ENCODE data around the gene UFD1. TPM values are rescaled to one million over a fixed set of nuclear protein-coding genes. Genes with fewer than 3 reads are reported as not detected.

Gene UFD1
- total RNA-seq, 1 donor from 2014 or later = 75.8 TPM

DNA sequence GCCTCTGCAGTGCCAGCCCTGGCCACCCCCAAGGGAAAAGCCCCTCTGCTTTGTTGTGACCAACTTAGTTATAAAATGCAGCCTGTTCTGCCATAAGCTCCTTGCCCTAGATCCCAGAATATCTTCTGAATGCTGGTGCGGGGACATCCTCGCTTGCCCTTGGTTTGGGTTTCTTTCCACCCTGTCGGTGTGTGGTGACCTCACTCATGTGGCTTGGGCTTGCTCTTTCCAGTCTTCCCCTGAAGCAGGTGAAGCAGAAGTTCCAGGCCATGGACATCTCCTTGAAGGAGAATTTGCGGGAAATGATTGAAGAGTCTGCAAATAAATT is 28.5 kb upstream of the UFD1 start:
- H3K27ac Mint-ChIP-seq (ENCODE audit: unreplicated experiment) = no peak overlapping the region
- H3K9me3 Mint-ChIP-seq (ENCODE audit: low read depth) = no peaks in the 10 kb centered on the region
- TF ChIP-seq, protein P1, sequence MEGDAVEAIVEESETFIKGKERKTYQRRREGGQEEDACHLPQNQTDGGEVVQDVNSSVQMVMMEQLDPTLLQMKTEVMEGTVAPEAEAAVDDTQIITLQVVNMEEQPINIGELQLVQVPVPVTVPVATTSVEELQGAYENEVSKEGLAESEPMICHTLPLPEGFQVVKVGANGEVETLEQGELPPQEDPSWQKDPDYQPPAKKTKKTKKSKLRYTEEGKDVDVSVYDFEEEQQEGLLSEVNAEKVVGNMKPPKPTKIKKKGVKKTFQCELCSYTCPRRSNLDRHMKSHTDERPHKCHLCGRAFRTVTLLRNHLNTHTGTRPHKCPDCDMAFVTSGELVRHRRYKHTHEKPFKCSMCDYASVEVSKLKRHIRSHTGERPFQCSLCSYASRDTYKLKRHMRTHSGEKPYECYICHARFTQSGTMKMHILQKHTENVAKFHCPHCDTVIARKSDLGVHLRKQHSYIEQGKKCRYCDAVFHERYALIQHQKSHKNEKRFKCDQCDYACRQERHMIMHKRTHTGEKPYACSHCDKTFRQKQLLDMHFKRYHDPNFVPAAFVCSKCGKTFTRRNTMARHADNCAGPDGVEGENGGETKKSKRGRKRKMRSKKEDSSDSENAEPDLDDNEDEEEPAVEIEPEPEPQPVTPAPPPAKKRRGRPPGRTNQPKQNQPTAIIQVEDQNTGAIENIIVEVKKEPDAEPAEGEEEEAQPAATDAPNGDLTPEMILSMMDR (IDR thresholded peaks at IDR 0.05) = no peak
- H3K4me1 Mint-ChIP-seq (ENCODE audit: low read depth) = no peaks in the 10 kb centered on the region
- H3K4me3 Mint-ChIP-seq (ENCODE audit: unreplicated experiment) = no peak overlapping the region
- DNase-seq (ENCODE audit: low spot score) = no peak
- no peaks in the 10 kb centered on the region for H3K36me3 Mint-ChIP-seq (ENCODE audit: low read depth)
- no peaks in the 10 kb centered on the region for H3K27me3 Mint-ChIP-seq (ENCODE audit: low read depth)

DNA sequence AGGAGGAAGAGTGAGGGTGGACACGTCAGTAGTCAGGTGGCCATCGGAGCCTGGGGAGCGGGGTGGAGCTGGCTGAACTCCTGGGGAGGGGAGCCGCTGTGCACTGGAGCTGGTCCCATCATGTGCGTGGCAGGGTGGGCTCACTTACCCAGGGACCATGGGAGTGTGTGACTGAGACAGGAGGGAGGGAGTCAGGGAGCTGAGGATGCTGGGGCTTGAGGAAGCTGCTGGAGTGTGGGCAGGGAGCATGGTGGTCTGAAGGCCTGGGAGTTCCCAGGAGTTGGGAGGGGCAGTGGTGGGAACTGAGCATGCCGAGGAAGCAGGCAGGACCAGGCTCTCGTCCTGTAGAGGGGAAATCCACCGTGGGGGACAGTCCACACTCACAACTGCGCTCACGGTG is 27.2 kb upstream of the UFD1 start:
- TF ChIP-seq, protein P1 (IDR thresholded peaks at IDR 0.05) = no peak
- Mint-ChIP-seq H3K9me3 (ENCODE audit: low read depth) (no peaks in the 10 kb centered on the region), H3K27ac (ENCODE audit: unreplicated experiment) (no peak overlapping the region), H3K27me3 (ENCODE audit: low read depth) (no peaks in the 10 kb centered on the region), H3K36me3 (ENCODE audit: low read depth) (no peaks in the 10 kb centered on the region), H3K4me3 (ENCODE audit: unreplicated experiment) (no peak overlapping the region), H3K4me1 (ENCODE audit: low read depth) (no peaks in the 10 kb centered on the region)
- peak; percentile 84 for DNase-seq (ENCODE audit: low spot score)

DNA sequence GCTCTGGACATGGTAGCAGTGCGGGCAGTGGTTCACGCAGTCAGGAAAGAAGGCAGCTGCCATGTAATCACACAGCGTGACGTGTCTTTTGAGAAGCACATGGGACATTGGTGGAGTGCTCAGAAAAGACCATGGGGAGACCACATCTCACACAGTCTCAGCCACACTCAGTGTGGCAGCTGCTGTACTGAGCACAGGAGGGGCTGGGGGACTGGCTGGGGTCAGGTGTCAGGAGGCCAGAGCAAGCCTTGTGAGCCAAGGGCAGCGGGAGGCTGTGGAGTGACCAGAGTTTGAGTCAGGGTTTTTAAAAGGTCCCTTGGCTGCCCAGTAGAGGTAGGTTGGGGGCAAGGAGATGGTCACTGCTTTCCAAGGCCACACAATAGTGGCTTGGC is 26.7 kb upstream of the UFD1 start:
- Mint-ChIP-seq H3K4me1 (ENCODE audit: low read depth) (no peaks in the 10 kb centered on the region), H3K4me3 (ENCODE audit: unreplicated experiment) (no peak overlapping the region), H3K9me3 (ENCODE audit: low read depth) (no peaks in the 10 kb centered on the region), H3K27ac (ENCODE audit: unreplicated experiment) (no peak overlapping the region), H3K27me3 (ENCODE audit: low read depth) (no peaks in the 10 kb centered on the region), H3K36me3 (ENCODE audit: low read depth) (no peaks in the 10 kb centered on the region)
- DNase-seq (ENCODE audit: low spot score) = peak; percentile 39
- TF ChIP-seq, protein P1 (IDR thresholded peaks at IDR 0.05) = no peak

DNA sequence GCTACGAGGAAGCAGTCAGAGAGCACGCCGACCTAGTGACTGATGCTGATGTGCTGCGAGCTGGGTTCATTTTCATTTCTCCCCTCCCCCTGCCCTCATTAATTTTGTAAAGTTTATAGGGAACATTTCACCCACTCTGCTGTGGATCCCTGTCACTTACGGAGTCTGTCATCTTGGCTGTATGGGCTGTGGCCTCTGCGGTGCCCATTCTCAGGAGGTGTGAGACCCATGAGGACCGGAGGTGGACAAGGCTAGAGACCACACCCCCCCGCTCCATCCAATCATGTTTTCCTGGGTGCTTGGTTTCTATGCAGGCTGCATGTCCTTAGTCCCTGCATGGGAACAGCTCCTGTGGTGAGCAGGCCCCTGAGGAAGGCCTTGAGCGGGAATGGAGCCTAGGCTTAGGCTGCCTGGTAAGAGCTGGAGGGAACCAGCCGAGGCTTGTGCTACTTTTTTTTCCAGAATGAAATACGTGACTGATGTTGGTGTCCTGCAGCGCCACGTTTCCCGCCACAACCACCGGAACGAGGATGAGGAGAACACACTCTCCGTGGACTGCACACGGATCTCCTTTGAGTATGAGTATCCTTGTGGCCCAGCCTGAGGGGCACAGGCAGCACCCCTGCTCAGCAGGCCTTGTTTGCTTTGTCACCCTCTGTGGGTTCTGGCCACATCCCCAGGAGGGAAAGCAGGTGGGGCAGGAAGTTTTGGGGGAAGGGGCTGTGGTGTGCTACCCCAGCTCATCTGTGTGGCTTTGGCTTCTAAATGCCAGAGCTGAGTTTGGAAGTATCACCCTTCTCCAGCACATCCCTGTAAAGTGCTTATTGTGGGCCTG is 26.1 kb upstream of the UFD1 start:
- no peaks in the 10 kb centered on the region for H3K4me1 Mint-ChIP-seq (ENCODE audit: low read depth)
- no peak overlapping the region for H3K27ac Mint-ChIP-seq (ENCODE audit: unreplicated experiment)
- no peak overlapping the region for H3K4me3 Mint-ChIP-seq (ENCODE audit: unreplicated experiment)
- no peaks in the 10 kb centered on the region for H3K9me3 Mint-ChIP-seq (ENCODE audit: low read depth)
- no peaks in the 10 kb centered on the region for H3K27me3 Mint-ChIP-seq (ENCODE audit: low read depth)
- no peaks in the 10 kb centered on the region for H3K36me3 Mint-ChIP-seq (ENCODE audit: low read depth)
- TF ChIP-seq, protein P1 (IDR thresholded peaks at IDR 0.05) = no peak
- DNase-seq (ENCODE audit: low spot score) = peak; percentile 72

DNA sequence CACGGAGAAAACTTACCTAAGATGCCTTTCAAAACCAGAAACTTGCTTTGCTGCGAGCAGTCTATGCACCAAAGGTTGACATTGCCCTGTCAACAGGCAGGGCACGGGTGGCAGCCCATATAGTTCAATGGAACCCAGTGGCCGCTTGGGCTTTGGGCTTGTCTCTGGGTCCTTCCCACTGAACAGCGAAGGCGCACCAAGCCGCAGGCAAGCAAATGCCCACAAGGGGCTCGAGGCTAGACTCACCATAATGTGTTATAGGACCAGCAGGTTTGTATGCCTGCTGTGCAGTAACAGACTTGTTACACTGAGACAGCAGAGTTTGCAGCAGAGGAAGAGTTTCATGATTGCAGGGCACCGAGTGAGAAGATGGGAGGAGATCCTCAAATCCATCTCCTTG is 24.9 kb upstream of the UFD1 start:
- DNase-seq (ENCODE audit: low spot score) = peak; percentile 46
- no peak overlapping the region for H3K27ac Mint-ChIP-seq (ENCODE audit: unreplicated experiment)

More for the DNA sequence above, 24.9 kb upstream of the UFD1 start:
- no peaks in the 10 kb centered on the region for H3K27me3 Mint-ChIP-seq (ENCODE audit: low read depth)
- H3K9me3 Mint-ChIP-seq (ENCODE audit: low read depth) = no peaks in the 10 kb centered on the region
- H3K4me1 Mint-ChIP-seq (ENCODE audit: low read depth) = no peaks in the 10 kb centered on the region
- no peak overlapping the region for H3K4me3 Mint-ChIP-seq (ENCODE audit: unreplicated experiment)
- TF ChIP-seq, protein P1 (IDR thresholded peaks at IDR 0.05) = no peak
- no peaks in the 10 kb centered on the region for H3K36me3 Mint-ChIP-seq (ENCODE audit: low read depth)

Measured in chondrocyte (in vitro differentiated cells).